ENCODE results near the gene NOL4L.

The NOL4L gene

GRCh38 chr20:32539817-32540675 is 45.1 kb downstream of the NOL4L start:
- DNase-seq (ENCODE audit: low spot score) = no peak

GRCh38 chr20:32539026-32539816 is 45.9 kb downstream of the NOL4L start:
- no peak for DNase-seq (ENCODE audit: low spot score)

GRCh38 chr20:32538526-32538939 is 46.6 kb downstream of the NOL4L start:
- no peak for DNase-seq (ENCODE audit: low spot score)

DNA sequence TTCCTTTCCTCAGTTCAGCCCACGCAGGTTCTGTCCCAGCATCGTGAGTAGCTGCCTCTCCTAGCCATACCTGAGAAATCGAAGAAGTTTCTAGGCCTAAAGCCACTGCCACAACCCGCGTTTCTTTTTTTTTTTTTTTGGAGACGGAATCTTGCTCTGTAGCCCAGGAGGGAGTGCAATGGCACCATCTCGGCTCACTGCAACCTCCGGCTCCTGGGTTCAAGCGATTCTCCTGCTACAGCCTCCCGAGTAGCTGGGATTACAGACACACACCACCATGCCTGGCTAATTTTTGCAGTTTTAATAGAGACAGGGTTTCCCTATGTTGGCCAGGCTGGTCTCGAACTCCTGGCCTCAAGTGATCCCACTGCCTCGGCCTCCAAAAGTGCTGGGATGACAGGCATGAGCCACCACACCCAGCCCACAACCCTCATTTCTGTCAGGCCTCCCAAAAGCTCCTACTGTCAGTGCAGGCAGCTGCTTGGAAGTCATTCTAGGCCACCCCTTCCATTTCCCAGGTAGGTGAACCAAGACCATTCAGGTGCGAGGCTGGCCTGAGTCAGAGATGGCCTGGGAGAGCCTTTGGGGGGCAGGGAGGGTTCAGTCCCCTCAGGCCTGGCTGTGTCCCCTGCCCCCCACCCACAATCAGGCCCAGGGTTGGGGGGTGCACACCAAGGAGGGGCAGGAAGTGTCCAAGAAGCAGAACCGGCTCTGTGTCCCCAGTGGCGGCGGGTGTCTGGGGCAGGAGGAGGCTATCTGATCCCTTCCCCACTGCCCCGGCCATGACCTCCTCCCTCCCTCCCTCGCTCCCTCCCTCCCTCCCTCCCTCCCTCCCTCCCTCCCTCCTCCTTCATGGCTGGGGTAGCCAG is 47.2 kb downstream of the NOL4L start:
- DNase-seq (ENCODE audit: low spot score) = no peak

DNA sequence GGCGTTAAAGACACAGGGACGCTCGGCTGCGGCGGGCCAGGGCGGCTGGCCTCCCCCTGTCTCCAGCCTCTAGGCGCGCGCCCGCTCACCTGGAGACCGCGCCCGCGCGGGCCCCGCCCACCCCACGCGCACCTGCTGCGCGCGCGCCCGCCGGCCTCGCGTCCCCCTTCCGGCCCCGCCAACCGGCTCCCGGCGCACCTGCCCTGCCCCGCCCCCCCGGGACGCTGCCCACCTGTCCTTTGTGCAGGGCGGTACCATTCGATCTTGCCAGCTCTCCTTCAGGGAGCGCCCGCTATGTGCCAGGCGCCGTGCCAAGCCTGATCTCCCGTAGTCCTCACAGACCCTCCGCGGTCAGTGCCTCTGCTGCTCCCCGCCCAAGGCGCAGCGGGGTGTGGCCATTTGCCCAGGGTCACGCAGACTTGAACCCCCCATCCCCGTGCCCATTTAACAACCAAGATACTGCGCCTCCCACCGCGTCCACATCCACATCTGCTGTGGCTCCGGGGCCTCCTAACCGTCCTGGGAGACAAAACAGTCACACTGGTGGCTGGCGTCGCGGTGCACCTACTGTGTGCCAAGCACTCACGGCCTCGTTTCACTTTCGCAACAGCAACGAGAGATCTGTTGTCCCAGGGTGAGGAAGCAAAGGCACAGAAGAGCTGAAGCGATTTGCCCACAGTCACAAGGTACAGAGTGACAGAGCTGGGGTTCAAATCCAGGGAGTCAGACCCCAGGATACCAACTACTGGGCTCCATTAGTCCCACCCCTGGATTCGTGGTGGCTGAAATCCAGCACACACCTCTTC is 48.1 kb downstream of the NOL4L start:
- DNase-seq (ENCODE audit: low spot score) = peak; percentile 62

DNA sequence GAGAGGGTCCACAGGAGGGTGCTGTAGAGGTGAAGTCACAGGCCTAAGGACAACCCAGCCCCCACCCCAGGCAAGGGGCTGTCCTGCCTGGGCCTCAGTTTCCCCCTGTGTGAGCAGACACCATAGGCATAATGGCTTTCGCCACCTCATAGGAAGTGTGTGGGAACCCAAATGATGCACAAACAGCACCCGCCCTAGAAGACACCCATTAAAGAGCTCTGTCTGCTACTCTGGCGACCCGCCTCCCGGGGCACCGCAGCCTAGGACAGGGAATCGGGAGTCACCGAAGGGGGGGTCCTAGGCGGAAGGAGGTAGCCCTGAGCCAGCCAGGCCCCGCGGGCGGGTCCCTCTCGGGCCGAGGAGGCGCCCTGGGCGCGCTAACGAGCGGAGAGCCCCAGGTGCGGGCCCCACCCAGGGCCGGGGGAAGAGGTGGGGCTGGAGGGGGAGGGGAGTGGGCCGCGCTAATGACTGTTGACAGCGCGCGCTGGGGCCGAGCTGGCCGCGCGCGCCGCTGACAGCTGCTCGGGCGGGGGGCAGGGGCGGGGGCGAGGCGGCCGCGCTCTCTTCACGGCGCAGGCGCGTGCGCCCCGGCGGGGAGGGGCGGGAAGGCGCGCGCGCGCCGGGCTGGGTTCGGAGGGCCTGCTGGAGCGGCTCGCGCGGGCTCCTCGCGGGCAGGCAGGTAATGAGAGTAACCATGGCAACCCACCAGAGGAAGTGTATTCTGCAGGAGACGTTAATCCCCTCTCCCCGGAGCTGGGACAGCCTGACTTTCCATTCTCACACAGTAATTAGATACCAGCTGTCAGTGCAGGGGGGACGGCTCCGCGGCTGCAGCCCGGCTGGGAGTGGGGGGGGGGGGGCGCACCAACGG is 48.9 kb downstream of the NOL4L start:
- peak; percentile 87 for DNase-seq (ENCODE audit: low spot score)

- no peak for DNase-seq (ENCODE audit: low spot score)
Measured at GRCh38 chr20:32535316-32535952, 49.7 kb downstream of the NOL4L start.

DNA sequence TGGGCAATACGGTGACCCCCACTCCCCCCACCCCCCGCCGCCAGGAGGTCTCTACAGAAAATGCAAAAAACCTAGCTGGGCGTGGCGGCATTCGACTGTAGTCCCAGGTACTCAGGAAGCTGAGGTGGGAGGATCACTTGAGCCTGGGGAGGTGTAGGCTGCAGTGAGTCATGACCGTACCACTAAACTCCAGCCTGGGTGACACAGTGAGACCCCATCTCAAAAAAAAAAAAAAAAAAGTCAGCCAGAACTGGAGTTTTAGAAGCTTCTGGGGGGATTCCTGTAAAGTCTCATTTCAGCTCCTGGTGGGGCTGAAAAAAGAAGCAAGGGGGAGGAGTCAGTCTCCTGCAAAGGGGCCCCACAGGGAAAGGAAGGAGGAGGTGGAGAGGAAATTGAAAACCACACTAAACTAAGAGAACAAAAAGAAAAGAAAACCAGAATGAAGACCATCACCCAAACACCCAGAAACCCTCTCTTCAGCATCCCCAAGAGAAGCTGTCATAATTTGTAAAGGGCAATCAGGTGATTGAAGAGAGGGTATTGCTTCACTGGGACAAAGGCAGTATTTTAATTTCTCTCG is 50.4 kb downstream of the NOL4L start:
- no peak for DNase-seq (ENCODE audit: low spot score)

DNA sequence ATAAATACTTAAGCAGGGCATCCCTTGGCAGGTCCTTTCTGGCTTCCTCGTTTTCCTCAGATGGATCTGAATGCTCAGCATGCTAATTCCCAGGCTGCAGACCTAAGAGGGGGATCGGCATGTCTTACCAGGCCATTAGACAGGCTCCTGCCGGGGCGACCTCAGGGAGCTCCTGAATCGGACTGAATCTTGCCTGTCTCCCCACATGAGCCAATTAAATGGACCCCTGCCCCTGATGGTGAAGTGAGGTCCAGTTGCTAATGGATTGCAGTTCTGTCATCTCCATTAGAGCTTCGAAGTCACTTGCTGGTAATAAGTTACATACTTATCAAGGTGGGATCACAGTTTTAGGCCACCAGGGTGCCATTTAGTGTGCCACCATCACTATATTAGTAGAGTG is 51.4 kb downstream of the NOL4L start:
- no peak for DNase-seq (ENCODE audit: low spot score)

DNA sequence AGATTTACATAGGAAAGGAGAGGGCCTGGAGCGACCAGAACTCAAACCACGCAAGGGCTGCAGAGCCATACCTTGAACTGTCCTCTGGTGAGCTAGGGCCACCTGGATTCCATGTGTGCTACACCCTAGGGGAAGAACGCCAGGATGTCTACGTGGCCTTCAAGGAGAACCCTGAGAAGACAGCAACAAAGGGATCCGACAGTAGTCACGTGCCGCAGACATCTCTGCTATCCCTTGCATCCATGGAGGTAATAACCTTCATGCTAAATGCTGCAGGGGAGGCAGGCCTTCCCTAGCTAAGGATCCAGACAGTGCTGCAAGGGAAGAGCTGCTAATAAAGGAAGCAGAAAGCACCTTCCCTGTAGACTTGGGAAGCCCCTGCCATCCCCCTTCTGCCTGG is 52.9 kb downstream of the NOL4L start:
- DNase-seq (ENCODE audit: low spot score) = no peak

DNA sequence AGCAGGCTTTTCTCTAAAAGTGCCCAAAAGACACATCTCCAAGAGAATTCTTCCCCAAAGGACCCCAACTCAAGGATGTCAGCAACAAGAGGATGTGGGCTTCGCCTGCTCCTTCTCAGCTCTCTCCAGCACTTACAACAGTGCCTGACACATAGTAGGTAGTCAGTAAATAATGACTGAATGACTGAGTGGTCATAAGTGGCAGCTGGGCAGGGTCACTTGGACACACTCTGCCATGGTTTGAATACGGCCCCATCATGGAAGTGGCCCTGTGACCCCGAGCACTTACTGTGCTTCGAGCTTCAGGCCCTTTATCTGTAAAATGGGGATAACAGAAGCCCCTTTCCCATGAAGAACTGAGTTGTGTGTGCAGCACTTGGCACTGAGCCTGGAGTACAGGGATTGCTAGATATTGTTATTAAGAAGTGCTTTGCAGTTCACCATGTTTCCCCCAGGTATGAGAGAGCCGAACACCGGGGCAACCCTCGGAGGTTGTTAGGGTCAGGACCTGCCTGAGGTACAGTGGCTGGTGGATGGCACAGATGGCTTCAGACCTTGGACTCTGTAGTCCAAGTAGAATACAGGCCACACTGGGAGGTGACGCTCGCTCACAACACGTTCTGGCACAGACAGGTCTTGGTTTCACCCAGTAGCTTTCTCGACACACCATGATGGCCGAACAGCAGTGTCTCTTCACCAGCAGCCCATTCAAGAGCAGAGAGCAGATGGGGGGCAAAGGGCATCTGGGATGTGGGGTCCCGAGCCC is 56.0 kb downstream of the NOL4L start:
- no peak for DNase-seq (ENCODE audit: low spot score)

DNA sequence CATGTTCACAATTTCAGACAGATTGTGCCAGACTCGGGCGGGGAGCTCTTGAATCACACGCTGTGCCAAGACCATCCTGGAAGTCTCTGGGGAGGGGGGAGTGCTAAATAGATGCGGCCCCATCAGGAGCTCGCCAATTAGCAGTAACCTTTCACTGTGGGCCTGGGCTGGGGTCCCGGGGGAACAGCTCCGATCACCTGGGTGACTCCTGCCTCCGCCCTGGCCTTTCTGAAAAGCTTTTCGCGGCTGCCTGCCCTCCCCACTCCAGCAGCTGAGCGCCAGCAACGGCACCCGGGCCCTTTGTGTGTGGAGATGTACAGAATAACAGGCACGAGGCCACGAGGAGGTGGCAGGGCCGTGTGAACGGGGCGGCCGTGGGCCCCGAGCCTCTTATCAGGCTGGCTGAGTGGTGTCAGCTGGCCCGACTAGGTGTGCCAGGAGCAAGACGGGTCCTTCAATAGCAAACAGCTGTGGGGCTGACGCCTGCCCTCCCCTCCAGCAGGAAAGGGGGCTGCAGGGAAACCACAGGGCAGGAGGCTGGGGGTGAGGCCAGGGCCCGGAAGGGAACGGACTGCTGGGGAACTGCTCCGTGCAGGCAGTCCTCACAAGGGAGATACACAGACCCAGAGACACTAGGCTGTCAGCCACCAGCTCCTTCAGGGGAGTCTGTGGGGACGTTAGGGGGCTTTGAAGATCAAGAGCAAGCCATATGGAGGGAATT is 56.8 kb downstream of the NOL4L start:
- no peak for DNase-seq (ENCODE audit: low spot score)

- no peak for DNase-seq (ENCODE audit: low spot score)
Measured at GRCh38 chr20:32527447-32528055, 57.6 kb downstream of the NOL4L start.

GRCh38 chr20:32527052-32527446 is 58.1 kb downstream of the NOL4L start:
- no peak for DNase-seq (ENCODE audit: low spot score)

DNA sequence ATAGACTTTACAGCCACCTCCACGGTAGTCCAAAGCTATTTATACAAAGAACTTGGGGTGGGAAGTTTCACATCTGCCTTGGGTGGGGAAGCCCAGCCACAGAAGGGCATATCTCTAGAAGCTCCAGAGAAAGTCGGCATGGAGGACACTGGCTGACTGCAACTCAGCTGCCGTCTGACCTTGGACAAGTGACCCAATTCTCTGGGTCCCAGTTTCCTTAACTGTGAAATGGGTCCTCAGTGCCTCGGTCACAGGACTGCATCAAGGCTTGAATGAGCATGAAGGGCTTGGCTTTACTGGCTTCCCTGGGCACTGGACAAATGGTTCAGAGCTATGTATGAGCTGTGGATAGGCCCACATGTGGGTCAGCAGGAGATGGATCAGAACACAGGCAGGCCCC is 58.6 kb downstream of the NOL4L start:
- no peak for DNase-seq (ENCODE audit: low spot score)

GRCh38 chr20:32526125-32526524 is 59.0 kb downstream of the NOL4L start:
- no peak for DNase-seq (ENCODE audit: low spot score)

DNA sequence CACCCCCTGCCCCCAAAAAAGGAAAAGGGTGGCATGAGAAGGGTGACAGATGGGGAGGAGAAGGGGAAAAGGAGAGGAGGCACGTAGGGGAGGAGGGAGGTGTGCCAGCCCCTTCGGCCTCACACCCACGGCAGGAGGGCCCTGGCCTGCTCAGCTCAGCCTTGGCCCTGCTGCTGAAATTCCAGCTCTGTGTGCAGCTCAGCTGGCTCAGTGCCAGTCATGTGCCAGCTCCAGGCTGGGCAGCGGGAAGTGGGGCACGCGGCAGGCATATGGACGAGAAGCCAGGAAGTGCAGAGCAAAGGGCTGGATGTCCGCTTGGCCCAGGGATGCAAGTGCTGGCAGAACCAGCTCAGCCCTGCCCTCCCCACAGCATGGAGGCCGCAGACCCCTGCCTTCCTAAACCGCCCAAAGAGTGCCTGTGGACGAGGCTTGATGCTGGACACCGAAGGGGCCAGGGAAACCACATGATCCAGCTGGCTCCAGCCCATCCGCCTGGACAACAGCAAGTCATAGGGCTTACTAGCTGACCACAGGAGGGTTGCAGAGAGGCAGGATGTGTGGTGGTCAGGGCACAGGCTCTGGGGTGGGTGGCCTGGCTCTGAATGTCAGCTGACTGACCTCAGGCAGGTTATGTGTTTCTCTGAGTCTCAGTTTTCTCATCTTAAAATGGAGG is 60.2 kb downstream of the NOL4L start:
- no peak for DNase-seq (ENCODE audit: low spot score)

All from HuH-7.5 (cell line).